Right atrium auricular region (tissue), 2 donors: Measurements from ENCODE around the gene OR52J3. TPM values are rescaled to one million over a fixed set of nuclear protein-coding genes. Genes with fewer than 3 reads are reported as not detected.

Experiments used
- DNase-seq: peaks from one replicate; pipeline ENCODE4 v3.0.0-alpha.2; 2019; ENCODE audit warnings: low spot score
- H3K27ac ChIP-seq, 2 donors: fragments of 200-600 bp; sonication (generic); 1 replicate in 1 of 2; 2 replicates in 1 of 2; pipeline ENCODE4 v1.5.1; 2016 to 2019
- H3K27me3 ChIP-seq, 2 donors: fragments of 200-600 bp; sonication (generic); one replicate each; pipeline versions ENCODE4 v1.5.1 to v1.6.0; 2017 to 2019
- H3K36me3 ChIP-seq: fragments of 200-600 bp; sonication (generic); one replicate; pipeline ENCODE4 v1.5.1; 2016
- H3K4me1 ChIP-seq, 2 donors: fragments of 200-600 bp; sonication (generic); one replicate each; pipeline versions ENCODE4 v1.5.1 to v1.6.0; 2017 to 2019
- H3K4me3 ChIP-seq, 2 donors: fragments of 200-600 bp; sonication (generic); 1 replicate in 1 of 2; 2 replicates in 1 of 2; pipeline ENCODE4 v1.5.1; 2017 to 2019; ENCODE audit warnings: mild to moderate bottlenecking in 1 of 2, moderate library complexity in 1 of 2
- H3K9me3 ChIP-seq, 2 donors: fragments of 200-600 bp; sonication (generic); one replicate each; pipeline ENCODE4 v1.5.1; 2019
- total RNA-seq, 2 donors: library from RNA; depleted of rRNA; stranded (reverse); fragments of >200 nt; gene quantifications; one replicate each; pipeline ENCODE4 v1.1.0, GENCODE V29; 2016
- TF ChIP-seq, protein P1 (sequence below), 2 donors: fragments of 200-600 bp; sonication (generic); IDR thresholded peaks; one replicate each; pipeline ENCODE4 v1.5.1; 2019; ENCODE audit warnings: antibody characterized with exemption in 2 of 2

Gene OR52J3
- total RNA-seq: not detected

DNA sequence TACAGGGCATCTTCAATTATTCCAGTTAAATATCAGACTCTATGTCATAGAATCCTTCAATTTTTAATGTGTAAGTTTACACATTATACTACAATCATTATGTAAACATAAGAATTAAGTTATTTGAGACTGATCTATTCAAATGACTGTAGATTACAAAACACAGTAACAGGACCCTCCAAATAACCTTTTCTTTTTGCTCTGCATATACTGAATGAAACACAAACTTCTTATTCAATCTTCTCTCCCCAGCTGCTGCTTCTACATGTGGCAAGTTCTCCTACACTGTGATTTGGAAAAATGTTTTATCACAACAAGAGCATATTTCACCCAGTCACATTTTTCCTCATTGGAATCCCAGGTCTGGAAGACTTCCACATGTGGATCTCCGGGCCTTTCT is at the start of gene OR52J3:
Gene OR52J3, plus strand, starts transcription at position 301 of the 400 bp plus-strand sequence. Its CDS starts 0 bp downstream, at position 301.
- no peak within 1 kb of the TSS for H3K27ac ChIP-seq
- no peaks in the 10 kb centered on the region for H3K4me1 ChIP-seq
- no peak within 1 kb of the TSS for H3K4me3 ChIP-seq
- no peaks in the 10 kb centered on the region for H3K9me3 ChIP-seq
- no peaks in the 10 kb centered on the region for H3K27me3 ChIP-seq
- DNase-seq: no peak
- no peaks in the 10 kb centered on the region for H3K36me3 ChIP-seq
- TF ChIP-seq, protein P1, sequence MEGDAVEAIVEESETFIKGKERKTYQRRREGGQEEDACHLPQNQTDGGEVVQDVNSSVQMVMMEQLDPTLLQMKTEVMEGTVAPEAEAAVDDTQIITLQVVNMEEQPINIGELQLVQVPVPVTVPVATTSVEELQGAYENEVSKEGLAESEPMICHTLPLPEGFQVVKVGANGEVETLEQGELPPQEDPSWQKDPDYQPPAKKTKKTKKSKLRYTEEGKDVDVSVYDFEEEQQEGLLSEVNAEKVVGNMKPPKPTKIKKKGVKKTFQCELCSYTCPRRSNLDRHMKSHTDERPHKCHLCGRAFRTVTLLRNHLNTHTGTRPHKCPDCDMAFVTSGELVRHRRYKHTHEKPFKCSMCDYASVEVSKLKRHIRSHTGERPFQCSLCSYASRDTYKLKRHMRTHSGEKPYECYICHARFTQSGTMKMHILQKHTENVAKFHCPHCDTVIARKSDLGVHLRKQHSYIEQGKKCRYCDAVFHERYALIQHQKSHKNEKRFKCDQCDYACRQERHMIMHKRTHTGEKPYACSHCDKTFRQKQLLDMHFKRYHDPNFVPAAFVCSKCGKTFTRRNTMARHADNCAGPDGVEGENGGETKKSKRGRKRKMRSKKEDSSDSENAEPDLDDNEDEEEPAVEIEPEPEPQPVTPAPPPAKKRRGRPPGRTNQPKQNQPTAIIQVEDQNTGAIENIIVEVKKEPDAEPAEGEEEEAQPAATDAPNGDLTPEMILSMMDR (IDR thresholded peaks at IDR 0.05): no peak

DNA sequence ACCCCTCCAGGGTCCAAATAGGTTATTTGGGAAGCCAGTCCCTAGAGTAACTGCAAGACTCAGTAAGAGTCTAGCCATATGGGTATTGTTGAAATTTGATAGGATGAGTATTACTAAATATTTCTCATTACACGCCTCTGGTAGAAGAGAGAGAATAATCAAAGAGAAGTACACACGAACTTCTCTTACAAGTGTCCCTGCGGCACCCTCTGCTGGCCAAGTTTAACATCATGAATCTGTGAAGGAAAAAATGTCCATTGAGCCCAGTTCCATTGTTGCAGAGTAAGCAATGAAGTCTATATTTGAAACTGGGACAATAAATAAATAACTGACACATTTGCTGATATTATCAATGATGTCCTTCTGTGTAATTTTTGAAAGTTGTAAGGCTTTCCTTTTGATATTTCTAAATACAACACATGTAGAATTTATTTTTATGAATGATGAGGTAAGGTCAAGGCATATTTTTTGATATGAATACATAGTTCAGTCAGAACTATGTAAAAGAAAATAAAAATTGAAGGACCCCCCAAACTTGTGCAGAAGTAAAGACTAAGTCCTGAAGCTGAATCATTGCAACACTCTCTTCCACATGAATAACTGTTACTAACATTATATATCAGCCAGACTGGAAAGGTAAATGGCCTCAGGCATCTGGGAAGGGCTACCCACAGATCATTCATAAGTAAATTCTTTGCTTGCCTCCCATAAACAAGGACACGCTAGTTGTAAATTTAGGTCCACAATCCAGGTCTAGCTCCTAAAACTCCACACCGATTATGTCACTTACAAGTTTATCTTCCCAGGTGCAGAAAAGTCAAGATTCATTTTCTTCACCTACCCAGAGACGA is 41.7 kb upstream of the OR52J3 start:
- no peak overlapping the region for H3K27ac ChIP-seq
- H3K36me3 ChIP-seq: no peaks in the 10 kb centered on the region
- DNase-seq: no peak
- no peaks in the 10 kb centered on the region for H3K4me1 ChIP-seq
- H3K27me3 ChIP-seq: no peaks in the 10 kb centered on the region
- H3K9me3 ChIP-seq: no peaks in the 10 kb centered on the region
- no peak overlapping the region for H3K4me3 ChIP-seq
- TF ChIP-seq, protein P1 (IDR thresholded peaks at IDR 0.05): peak; percentile 20 to 70

DNA sequence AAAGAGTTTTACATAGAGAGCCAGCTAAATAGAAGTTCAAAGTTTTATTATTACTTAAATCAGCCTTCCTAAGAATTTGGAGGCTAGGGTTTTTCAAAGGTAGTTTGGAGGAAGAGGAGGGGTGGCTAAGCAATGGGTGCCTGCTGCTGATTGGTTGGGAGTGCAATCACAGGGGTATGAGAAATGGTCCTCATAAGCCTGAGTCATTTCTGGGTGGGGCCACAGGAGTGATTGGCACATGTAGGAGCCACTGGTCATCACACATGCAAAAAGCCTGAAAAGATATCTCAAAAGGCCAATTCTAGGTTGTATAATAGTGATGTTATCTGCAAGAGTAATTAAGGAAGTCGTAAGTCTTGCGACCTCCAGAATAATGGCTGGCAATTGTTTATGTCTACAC is 38.8 kb upstream of the OR52J3 start:
- H3K36me3 ChIP-seq: no peaks in the 10 kb centered on the region
- TF ChIP-seq, protein P1 (IDR thresholded peaks at IDR 0.05): no peak
- no peaks in the 10 kb centered on the region for H3K4me1 ChIP-seq
- no peak overlapping the region for H3K27ac ChIP-seq
- H3K9me3 ChIP-seq: no peaks in the 10 kb centered on the region
- no peak for DNase-seq
- no peaks in the 10 kb centered on the region for H3K27me3 ChIP-seq
- H3K4me3 ChIP-seq: no peak overlapping the region

DNA sequence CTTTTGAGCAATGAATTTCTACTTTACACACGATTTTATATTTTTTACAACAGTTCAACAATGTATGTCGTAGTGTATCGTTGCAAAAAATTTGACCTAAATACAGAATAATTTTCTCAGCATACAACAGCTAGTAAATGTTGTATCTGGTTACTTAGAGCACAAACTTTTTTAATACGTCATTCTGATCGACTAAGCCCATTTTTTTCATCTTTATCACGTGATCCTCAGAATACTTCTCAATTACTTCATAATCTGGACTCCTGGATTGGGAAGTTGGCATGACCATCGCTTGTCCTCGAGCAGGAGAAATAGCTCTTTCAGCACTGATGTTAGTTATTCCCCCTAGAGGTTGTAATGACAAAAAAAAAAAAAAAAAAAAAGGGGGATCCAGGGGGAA is 35.1 kb upstream of the OR52J3 start:
- TF ChIP-seq, protein P1 (IDR thresholded peaks at IDR 0.05): no peak
- no peak overlapping the region for H3K27ac ChIP-seq
- H3K9me3 ChIP-seq: no peaks in the 10 kb centered on the region
- no peaks in the 10 kb centered on the region for H3K27me3 ChIP-seq
- H3K4me3 ChIP-seq: no peak overlapping the region
- DNase-seq: no peak
- H3K4me1 ChIP-seq: no peaks in the 10 kb centered on the region
- no peaks in the 10 kb centered on the region for H3K36me3 ChIP-seq

DNA sequence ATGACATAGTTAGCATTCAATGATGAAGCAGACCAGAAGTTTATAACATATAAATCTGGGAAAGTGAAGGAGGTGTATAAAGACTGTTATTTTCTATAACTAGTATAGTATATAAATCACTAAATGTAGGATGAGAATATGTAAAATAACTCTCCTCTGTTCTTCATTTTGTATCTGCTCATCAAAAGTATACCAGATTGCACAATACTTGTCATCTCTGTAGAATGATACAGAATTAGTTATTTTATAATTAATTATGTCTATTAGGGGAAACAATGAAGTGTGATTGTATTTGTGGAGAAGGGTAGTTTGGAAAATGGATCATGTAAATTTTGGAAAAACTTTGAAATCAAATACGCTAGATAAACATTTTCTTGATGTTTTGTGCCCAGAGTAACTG is 33.3 kb upstream of the OR52J3 start:
- TF ChIP-seq, protein P1 (IDR thresholded peaks at IDR 0.05): no peak
- no peak overlapping the region for H3K27ac ChIP-seq
- no peaks in the 10 kb centered on the region for H3K9me3 ChIP-seq
- no peak for DNase-seq
- H3K4me1 ChIP-seq: no peaks in the 10 kb centered on the region
- H3K4me3 ChIP-seq: no peak overlapping the region
- no peaks in the 10 kb centered on the region for H3K27me3 ChIP-seq
- no peaks in the 10 kb centered on the region for H3K36me3 ChIP-seq
